ENCODE measurements around the gene STING1.
"Not testable (repeated sequence)": the region's sequence is repeated elsewhere in the genome, so short reads cannot be mapped to it uniquely, and the experiment has no call there.

The STING1 gene

GRCh38 chr5:139517683-139518564 lies 35.4 kb upstream of the STING1 start:
- Histone ChIP-seq H3K36me3 (replicated peaks) (no peaks in the 10 kb centered on the region), H3K4me1 (peaks cover 9% of the 10 kb centered on the region), H3K9me3 (no peaks in the 10 kb centered on the region; the same call in 1 of the 2 replicates), H3K4me3 (peak overlapping the region; percentile 31), H3K27me3 (ENCODE audit: low read depth) (no peaks in the 10 kb centered on the region)
- in situ Hi-C loops (cut with MboI; ENCODE audit: low sequenced_read_pairs): loop anchor here (5.0 kb wide), 1 partner anchor 96 kb away; no protein-coding TSS in a partner anchor
- DNase-seq (ENCODE audit: low spot score in 2 of 2): peak; percentile 79 to 93

GRCh38 chr5:139514486-139514856 lies 31.9 kb upstream of the STING1 start:
- in situ Hi-C loops (cut with MboI; ENCODE audit: low sequenced_read_pairs): no loop called here

GRCh38 chr5:139513852-139514485 lies 31.4 kb upstream of the STING1 start:
- Histone ChIP-seq H3K27me3 (ENCODE audit: low read depth) (no peaks in the 10 kb centered on the region), H3K4me1 (peaks cover 9% of the 10 kb centered on the region), H3K9me3 (no peaks in the 10 kb centered on the region; the same call in 1 of the 2 replicates), H3K36me3 (replicated peaks) (no peaks in the 10 kb centered on the region), H3K4me3 (no peak overlapping the region)
- DNase-seq (ENCODE audit: low spot score in 2 of 2): no peak
- in situ Hi-C loops (cut with MboI; ENCODE audit: low sequenced_read_pairs): no loop called here

More at GRCh38 chr5:139514486-139514856, 31.9 kb upstream of the STING1 start:
- no peaks in the 10 kb centered on the region; the same call in 1 of the 2 replicates for H3K9me3 ChIP-seq
- DNase-seq (ENCODE audit: low spot score in 2 of 2): no peak
- no peak overlapping the region for H3K4me3 ChIP-seq
- H3K4me1 ChIP-seq: peaks cover 9% of the 10 kb centered on the region
- no peaks in the 10 kb centered on the region for H3K27me3 ChIP-seq (ENCODE audit: low read depth)
- H3K36me3 ChIP-seq (replicated peaks): no peaks in the 10 kb centered on the region

GRCh38 chr5:139513434-139513833 lies 30.9 kb upstream of the STING1 start:
- in situ Hi-C loops (cut with MboI; ENCODE audit: low sequenced_read_pairs); H3K4me1 ChIP-seq: not testable (repeated sequence)
- peak; percentile 44 to 78 for DNase-seq (ENCODE audit: low spot score in 2 of 2)

GRCh38 chr5:139512786-139513390 lies 30.3 kb upstream of the STING1 start:
- H3K27me3 ChIP-seq (ENCODE audit: low read depth): no peaks in the 10 kb centered on the region
- no peak overlapping the region for H3K4me3 ChIP-seq
- in situ Hi-C loops (cut with MboI; ENCODE audit: low sequenced_read_pairs): no loop called here
- H3K36me3 ChIP-seq (replicated peaks): no peaks in the 10 kb centered on the region
- peaks cover 4% of the 10 kb centered on the region for H3K4me1 ChIP-seq
- H3K9me3 ChIP-seq: no peaks in the 10 kb centered on the region; the same call in 1 of the 2 replicates
- no peak for DNase-seq (ENCODE audit: low spot score in 2 of 2)

More at GRCh38 chr5:139513434-139513833, 30.9 kb upstream of the STING1 start:
- not testable (repeated sequence) for H3K4me3 ChIP-seq; H3K27me3 ChIP-seq (ENCODE audit: low read depth); H3K9me3 ChIP-seq; H3K36me3 ChIP-seq (replicated peaks)

- H3K4me1 ChIP-seq; in situ Hi-C loops (cut with MboI; ENCODE audit: low sequenced_read_pairs); H3K9me3 ChIP-seq; H3K27me3 ChIP-seq (ENCODE audit: low read depth); H3K36me3 ChIP-seq (replicated peaks); H3K4me3 ChIP-seq; DNase-seq (ENCODE audit: low spot score in 2 of 2): not testable (repeated sequence)
Measured at GRCh38 chr5:139504722-139505121, 22.2 kb upstream of the STING1 start.

- H3K27me3 ChIP-seq (ENCODE audit: low read depth); in situ Hi-C loops (cut with MboI; ENCODE audit: low sequenced_read_pairs); DNase-seq (ENCODE audit: low spot score in 2 of 2); H3K4me3 ChIP-seq; H3K9me3 ChIP-seq; H3K36me3 ChIP-seq (replicated peaks); H3K4me1 ChIP-seq: not testable (repeated sequence)
Measured at GRCh38 chr5:139503879-139504278, 21.3 kb upstream of the STING1 start.

- DNase-seq (ENCODE audit: low spot score in 2 of 2); H3K9me3 ChIP-seq; H3K4me3 ChIP-seq; H3K27me3 ChIP-seq (ENCODE audit: low read depth); H3K36me3 ChIP-seq (replicated peaks); H3K4me1 ChIP-seq; in situ Hi-C loops (cut with MboI; ENCODE audit: low sequenced_read_pairs): not testable (repeated sequence)
Measured at GRCh38 chr5:139503036-139503817, 20.7 kb upstream of the STING1 start.

- Histone ChIP-seq H3K9me3 (no peaks in the 10 kb centered on the region), H3K4me1 (no peaks in the 10 kb centered on the region), H3K27me3 (ENCODE audit: low read depth) (no peaks in the 10 kb centered on the region), H3K4me3 (no peak overlapping the region), H3K36me3 (replicated peaks) (no peaks in the 10 kb centered on the region)
- in situ Hi-C loops (cut with MboI; ENCODE audit: low sequenced_read_pairs): no loop called here
- no peak for DNase-seq (ENCODE audit: low spot score in 2 of 2)
Measured at GRCh38 chr5:139501381-139501780, 18.8 kb upstream of the STING1 start.

GRCh38 chr5:139495638-139496435 lies 13.3 kb upstream of the STING1 start:
- DNase-seq (ENCODE audit: low spot score in 2 of 2): no peak

GRCh38 chr5:139494832-139495231 lies 12.3 kb upstream of the STING1 start:
- Histone ChIP-seq H3K27me3 (ENCODE audit: low read depth) (no peaks in the 10 kb centered on the region), H3K9me3 (no peaks in the 10 kb centered on the region), H3K36me3 (replicated peaks) (no peaks in the 10 kb centered on the region), H3K4me3 (no peak overlapping the region), H3K4me1 (no peaks in the 10 kb centered on the region)
- DNase-seq (ENCODE audit: low spot score in 2 of 2): no peak
- in situ Hi-C loops (cut with MboI; ENCODE audit: low sequenced_read_pairs): no loop called here

More at GRCh38 chr5:139495638-139496435, 13.3 kb upstream of the STING1 start:
- H3K27me3 ChIP-seq (ENCODE audit: low read depth): no peaks in the 10 kb centered on the region
- in situ Hi-C loops (cut with MboI; ENCODE audit: low sequenced_read_pairs): no loop called here
- H3K9me3 ChIP-seq: no peaks in the 10 kb centered on the region
- H3K4me3 ChIP-seq: no peak overlapping the region
- H3K4me1 ChIP-seq: no peaks in the 10 kb centered on the region
- no peaks in the 10 kb centered on the region for H3K36me3 ChIP-seq (replicated peaks)

GRCh38 chr5:139494256-139494655 lies 11.7 kb upstream of the STING1 start:
- Histone ChIP-seq H3K27me3 (ENCODE audit: low read depth) (no peaks in the 10 kb centered on the region), H3K4me3 (no peak overlapping the region), H3K36me3 (replicated peaks) (no peaks in the 10 kb centered on the region), H3K9me3 (no peaks in the 10 kb centered on the region), H3K4me1 (no peaks in the 10 kb centered on the region)
- DNase-seq (ENCODE audit: low spot score in 2 of 2): no peak
- in situ Hi-C loops (cut with MboI; ENCODE audit: low sequenced_read_pairs): no loop called here
